ENCODE measurements around the gene OSTC.

DNA sequence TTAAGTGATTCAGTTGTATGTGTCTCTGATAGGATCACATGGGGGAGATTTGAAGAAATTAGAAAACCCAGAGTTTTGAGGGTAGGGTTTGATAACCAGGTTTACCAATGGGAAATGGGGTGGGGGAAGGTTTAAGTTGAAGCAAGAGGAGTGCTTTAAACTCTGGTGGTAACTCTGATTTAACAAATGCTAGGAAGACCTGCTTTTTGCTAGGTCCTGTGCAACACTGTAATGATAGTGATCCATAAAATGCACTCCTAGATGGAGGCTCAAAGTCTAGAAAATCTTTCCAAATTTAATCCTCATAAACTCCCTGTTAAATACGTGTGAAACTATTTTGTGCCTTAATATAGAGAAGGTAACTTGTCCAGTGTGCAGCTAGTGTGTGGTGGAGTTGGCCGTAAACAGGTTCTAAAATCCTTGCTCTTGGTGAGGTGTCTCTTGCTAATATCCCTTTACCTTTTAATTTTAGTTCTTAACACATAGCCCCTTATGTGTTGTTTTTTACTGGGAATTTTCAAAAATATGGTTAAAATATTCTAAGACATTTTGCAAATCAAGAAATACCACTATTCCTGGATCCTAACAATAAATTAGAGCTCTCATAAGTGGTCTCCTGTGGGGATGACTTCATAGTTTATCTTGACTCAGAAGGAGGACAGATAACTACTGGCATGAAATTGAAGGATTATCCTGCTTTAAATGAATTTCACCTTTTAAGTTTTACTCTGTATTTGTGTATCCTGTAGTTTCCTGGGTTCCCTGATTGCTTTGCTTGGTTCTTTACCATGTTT lies 25.9 kb upstream of the OSTC start:
- TF ChIP-seq, protein P1, sequence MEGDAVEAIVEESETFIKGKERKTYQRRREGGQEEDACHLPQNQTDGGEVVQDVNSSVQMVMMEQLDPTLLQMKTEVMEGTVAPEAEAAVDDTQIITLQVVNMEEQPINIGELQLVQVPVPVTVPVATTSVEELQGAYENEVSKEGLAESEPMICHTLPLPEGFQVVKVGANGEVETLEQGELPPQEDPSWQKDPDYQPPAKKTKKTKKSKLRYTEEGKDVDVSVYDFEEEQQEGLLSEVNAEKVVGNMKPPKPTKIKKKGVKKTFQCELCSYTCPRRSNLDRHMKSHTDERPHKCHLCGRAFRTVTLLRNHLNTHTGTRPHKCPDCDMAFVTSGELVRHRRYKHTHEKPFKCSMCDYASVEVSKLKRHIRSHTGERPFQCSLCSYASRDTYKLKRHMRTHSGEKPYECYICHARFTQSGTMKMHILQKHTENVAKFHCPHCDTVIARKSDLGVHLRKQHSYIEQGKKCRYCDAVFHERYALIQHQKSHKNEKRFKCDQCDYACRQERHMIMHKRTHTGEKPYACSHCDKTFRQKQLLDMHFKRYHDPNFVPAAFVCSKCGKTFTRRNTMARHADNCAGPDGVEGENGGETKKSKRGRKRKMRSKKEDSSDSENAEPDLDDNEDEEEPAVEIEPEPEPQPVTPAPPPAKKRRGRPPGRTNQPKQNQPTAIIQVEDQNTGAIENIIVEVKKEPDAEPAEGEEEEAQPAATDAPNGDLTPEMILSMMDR (conservative IDR thresholded peaks at IDR 0.05; ENCODE audit: low read length) = no peak
- TF ChIP-seq EZH2phosphoT487 (IDR thresholded peaks at IDR 0.05; ENCODE audit: borderline replicate concordance) = no peak

Data from Loucy (cell line).